HG03378 (cell line): ENCODE results near the gene CD160.
"Not testable (repeated sequence)": the region's sequence is repeated elsewhere in the genome, so short reads cannot be mapped to it uniquely, and the experiment has no call there.

Experiments used
- ATAC-seq: cut with Tn5 transposase; IDR thresholded peaks from one replicate; pipeline ENCODE4 v1.9.1; 2021; ENCODE audit warnings: mild to moderate bottlenecking, moderate library complexity; ENCODE audit not compliant: unreplicated experiment

Gene CD160

GRCh38 chr1:145719230-145720079, at the start of gene CD160:
Gene CD160 (plus strand): TSS chr1:145719499. CDS start chr1:145728328, 8,829 bp downstream.
- ATAC-seq: no peak

GRCh38 chr1:145670995-145671745, 48.1 kb upstream of the CD160 start:
- not testable (repeated sequence) for ATAC-seq

- ATAC-seq: not testable (repeated sequence)
Observed at GRCh38 chr1:145673217-145673616, 46.1 kb upstream of the CD160 start.

- not testable (repeated sequence) for ATAC-seq
Observed at GRCh38 chr1:145684858-145685257, 34.4 kb upstream of the CD160 start.

- not testable (repeated sequence) for ATAC-seq
Observed at GRCh38 chr1:145686078-145686477, 33.2 kb upstream of the CD160 start.

GRCh38 chr1:145688328-145688727, 31.0 kb upstream of the CD160 start:
- ATAC-seq: no peak

GRCh38 chr1:145688924-145689323, 30.4 kb upstream of the CD160 start:
- ATAC-seq: no peak

GRCh38 chr1:145689922-145690321, 29.4 kb upstream of the CD160 start:
- ATAC-seq: no peak

- peak; percentile 82 for ATAC-seq
Observed at GRCh38 chr1:145690587-145691558, 28.4 kb upstream of the CD160 start.

- no peak for ATAC-seq
Observed at GRCh38 chr1:145692785-145693443, 26.4 kb upstream of the CD160 start.

- ATAC-seq: no peak
Observed at GRCh38 chr1:145695821-145696629, 23.3 kb upstream of the CD160 start.

GRCh38 chr1:145696630-145696960, 22.7 kb upstream of the CD160 start:
- ATAC-seq: no peak

- no peak for ATAC-seq
Observed at GRCh38 chr1:145701306-145701862, 17.9 kb upstream of the CD160 start.

- ATAC-seq: no peak
Observed at GRCh38 chr1:145702052-145702451, 17.2 kb upstream of the CD160 start.

- ATAC-seq: no peak
Observed at GRCh38 chr1:145702826-145703225, 16.5 kb upstream of the CD160 start.

GRCh38 chr1:145705622-145706021, 13.7 kb upstream of the CD160 start:
- ATAC-seq: no peak

GRCh38 chr1:145706086-145706664, 13.1 kb upstream of the CD160 start:
- ATAC-seq: no peak

GRCh38 chr1:145707183-145707867, 12.0 kb upstream of the CD160 start, which contains the start of gene PDZK1:
Gene PDZK1 (minus strand): TSS chr1:145707368. CDS start chr1:145688021, 19,347 bp downstream.
- no peak for ATAC-seq
